H1 (cell line): Measurements from ENCODE around the gene ST8SIA2. TPM values are rescaled to one million over a fixed set of nuclear protein-coding genes. Genes with fewer than 3 reads are reported as not detected.

ENCODE experiments used
- polyA plus RNA-seq, 7 experiments: library from polyadenylated mRNA; depleted of rRNA in 3 of 7; stranded (reverse) in 5 of 7; unstranded in 2 of 7; fragments of >200 nt in 5 of 7; fragments of 200-250 nt in 2 of 7; gene quantifications; 1 replicate in 5 of 7; 2 replicates in 1 of 7; 4 replicates in 1 of 7; pipeline versions ENCODE4 v1.2.1 to v1.2.3, GENCODE V29; 2011 to 2013; ENCODE audit warnings: missing spikeins in 2 of 7, mixed read lengths in 2 of 7
- small RNA-seq: library from polyadenylated mRNA; stranded (forward); fragments of <200 nt; extraction: miRNeasy Mini kit (QIAGEN cat#:217004); gene quantifications from one replicate; pipeline ENCODE3, GENCODE V24; 2013; ENCODE audit not compliant: insufficient read depth
- total RNA-seq: library from RNA; stranded (reverse); fragmentation: NEBNext Ultra II Directional; extraction: Animal tissue kit (Norgen Biotek cat#: 25700); gene quantifications from 2 replicates; pipeline ENCODE4 v1.2.1, GENCODE V29; 2021

Gene ST8SIA2
- total and polyA plus RNA-seq, 2 of the 8 experiments (the other 6 are each of a cell fraction or from before 2014, with no cell fraction given) = 3.0 to 4.5 TPM

Small RNA genes within 50 kb of the gene (small RNA-seq; reads per million reads assigned to genes)
- gene RF01233 = not detected
